GM19239 (cell line): ENCODE results near the gene GRIK4.
"Not testable (repeated sequence)": the region's sequence is repeated elsewhere in the genome, so short reads cannot be mapped to it uniquely, and the experiment has no call there.

Experiments
- DNase-seq: peaks from one replicate; pipeline ENCODE4 v3.0.0; 2011; ENCODE audit warnings: low spot score; ENCODE audit not compliant: insufficient read length
- FAIRE-seq: peaks from 2 replicates; lab custom pipeline; 2011; peaks lifted over from hg19 to GRCh38; lab: Jason Lieb, UNC

Gene GRIK4

DNA sequence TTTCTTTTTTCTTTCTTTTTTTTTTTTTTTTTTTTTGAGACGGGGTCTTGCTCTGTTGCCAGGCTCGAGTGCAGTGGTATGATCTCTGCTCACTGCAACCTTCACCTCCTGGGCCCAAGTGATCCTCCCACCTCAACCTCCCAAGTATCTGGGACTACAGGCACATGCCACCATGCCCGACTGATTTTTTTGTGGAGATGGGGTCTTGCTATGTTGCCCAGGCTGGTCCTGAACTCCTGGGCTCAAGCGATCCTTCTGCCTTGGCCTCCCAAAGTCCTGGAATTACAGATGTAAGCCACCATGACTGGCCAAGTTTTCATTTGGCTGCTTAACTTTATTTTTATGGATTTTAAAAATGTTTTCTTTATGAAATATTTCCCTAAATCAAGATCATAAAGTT lies 520.1 kb downstream of the GRIK4 start:
- not testable (repeated sequence) for DNase-seq, FAIRE-seq

DNA sequence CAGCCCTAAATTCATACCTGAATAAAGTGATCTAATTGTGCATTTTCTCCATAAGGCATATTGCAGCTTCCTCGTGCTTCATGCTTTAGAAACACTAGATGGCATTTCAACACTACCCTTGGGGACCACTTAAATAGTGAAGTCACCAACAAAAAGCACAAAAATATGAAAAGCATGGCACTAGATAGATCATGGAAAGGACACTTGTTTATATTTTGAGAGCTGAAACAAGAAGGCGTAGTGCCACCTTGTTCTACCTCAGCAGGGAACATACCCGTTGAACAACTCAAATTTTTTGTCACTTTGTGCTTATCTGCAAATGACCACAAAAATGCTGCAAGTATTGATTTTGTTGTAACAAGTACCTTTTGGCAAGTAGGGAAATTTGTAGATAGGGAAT lies 521.0 kb downstream of the GRIK4 start:
- no peak for DNase-seq
- FAIRE-seq: peak; percentile 45

DNA sequence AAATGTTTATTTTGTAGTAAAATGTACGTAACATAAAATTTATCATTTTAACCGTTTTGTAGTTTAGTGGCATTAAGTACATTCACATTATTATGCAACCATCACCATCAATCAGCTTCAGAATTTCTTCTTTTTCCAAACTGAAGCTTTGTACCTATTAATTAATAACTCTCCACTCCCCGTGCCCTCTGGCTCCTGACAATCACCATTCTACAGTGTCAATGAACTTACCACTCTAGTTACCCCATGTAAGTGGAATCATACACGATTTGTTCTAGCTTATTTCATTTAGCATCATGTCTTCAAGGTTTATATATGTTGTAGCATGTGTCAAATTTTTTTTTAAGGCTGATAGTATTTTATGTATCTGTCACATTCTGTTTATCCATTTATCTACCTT lies 522.1 kb downstream of the GRIK4 start:
- no peak for DNase-seq
- FAIRE-seq: peak; percentile 33

DNA sequence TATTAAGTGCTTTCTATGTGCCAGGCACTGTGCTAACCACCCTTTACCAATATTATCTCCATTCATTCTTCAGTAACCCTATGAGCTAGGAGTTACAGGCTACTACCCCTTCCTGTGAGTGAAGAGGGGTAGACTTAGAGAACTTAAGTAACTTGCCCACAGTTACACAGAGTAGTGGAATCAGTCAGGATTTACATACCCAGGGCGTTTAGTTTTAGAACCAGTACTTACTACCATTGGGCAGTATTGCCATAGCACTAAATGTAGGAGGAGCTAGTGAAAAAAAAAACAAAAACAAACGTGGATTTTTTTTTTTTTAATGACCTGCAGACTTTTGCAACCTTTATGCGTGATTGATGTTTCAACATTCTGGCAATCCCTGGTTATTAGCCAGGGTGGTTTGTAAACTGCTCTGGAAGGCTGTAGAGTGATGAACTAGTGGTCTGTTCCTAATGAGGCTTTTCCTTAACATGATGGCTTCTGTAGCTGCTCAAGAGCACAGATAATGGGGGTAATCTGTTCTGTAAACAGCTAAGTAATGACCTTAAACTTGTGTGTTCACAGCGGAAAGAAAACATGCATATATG lies 523.7 kb downstream of the GRIK4 start:
- FAIRE-seq: no peak
- no peak for DNase-seq

DNA sequence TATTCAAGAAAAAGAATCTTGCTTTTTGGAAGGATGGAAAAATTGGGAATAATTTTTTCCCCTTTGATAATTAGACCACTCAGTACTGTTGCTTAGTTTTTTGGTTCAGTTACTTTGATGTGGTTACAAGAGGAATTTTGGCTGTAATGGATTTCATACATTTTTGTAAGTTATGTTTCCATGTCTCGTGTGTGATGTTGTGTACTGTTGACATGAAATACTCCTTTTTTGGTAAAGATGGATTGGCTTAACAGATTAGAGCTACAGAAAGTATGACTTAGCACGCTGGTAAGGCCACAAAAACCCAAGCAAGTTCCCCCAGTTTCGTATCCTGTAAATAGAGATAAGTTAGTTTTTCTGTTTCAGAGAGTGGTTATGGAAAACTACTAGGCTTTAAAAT lies 524.2 kb downstream of the GRIK4 start:
- no peak for DNase-seq
- FAIRE-seq: peak; percentile 86

DNA sequence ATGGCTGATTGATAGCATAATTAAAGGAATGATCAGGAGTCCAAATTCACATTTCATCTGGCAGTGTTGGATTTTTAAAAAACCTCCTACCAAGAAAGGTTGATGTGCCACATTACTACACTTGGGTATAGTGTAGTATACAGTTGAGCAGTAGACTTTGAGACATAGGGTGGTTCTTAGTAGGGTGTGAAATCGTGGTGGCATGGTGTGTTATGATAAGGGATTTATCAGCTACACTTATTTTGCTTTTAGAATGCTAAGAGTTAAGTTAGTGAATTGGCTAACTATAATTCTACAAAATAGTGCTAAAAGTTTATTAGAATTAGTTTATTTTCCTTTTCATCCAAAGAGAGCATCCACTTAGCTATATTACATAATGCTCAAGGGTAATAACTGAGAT lies 525.5 kb downstream of the GRIK4 start:
- no peak for FAIRE-seq

More for the DNA sequence above, 525.5 kb downstream of the GRIK4 start:
- DNase-seq: no peak
